HepG2 (cell line): ENCODE measurements around the gene LIPT2.

ENCODE experiments used
- CHD4 ChIP-seq: fragments of 200-600 bp; sonication (generic); IDR thresholded peaks from 2 replicates; pipeline ENCODE4 v1.7.0; 2017; ENCODE audit warnings: mild to moderate bottlenecking, low read length, borderline replicate concordance
- PCBP1 ChIP-seq: fragments of 200-400 bp; formaldehyde crosslinking; IDR thresholded peaks from 2 replicates; pipeline ENCODE4 v1.6.1; 2017; ENCODE audit warnings: mild to moderate bottlenecking, low read depth, low read length, borderline replicate concordance
- SMAD1 ChIP-seq: sonication (generic); formaldehyde crosslinking; IDR thresholded peaks from 2 replicates; pipeline ENCODE4 v1.4.0; 2020; ENCODE audit warnings: missing genetic modification reagents, low read depth, mild to moderate bottlenecking, borderline replicate concordance
- ZNF335 ChIP-seq: sonication (generic); formaldehyde crosslinking; IDR thresholded peaks from 2 replicates; pipeline ENCODE4 v1.4.0; 2020; ENCODE audit warnings: missing genetic modification reagents
- ZNF543 ChIP-seq: sonication (generic); formaldehyde crosslinking; IDR thresholded peaks from 2 replicates; pipeline ENCODE4 v1.4.0; 2020; ENCODE audit warnings: mild to moderate bottlenecking, missing genetic modification reagents
- ZNF660 ChIP-seq: sonication (generic); formaldehyde crosslinking; IDR thresholded peaks from 2 replicates; pipeline ENCODE4 v1.5.1; 2020; ENCODE audit warnings: mild to moderate bottlenecking, low read depth, missing genetic modification reagents, borderline replicate concordance
- TF ChIP-seq, protein P1 (sequence below): IDR thresholded peaks from 2 replicates; pipeline ENCODE4 v1.6.1; 2012; ENCODE audit warnings: inconsistent platforms

- TF ChIP-seq ZNF335 (CRISPR knock-in tag), result no peak
- TF ChIP-seq PCBP1, result no peak
- TF ChIP-seq ZNF660 (CRISPR knock-in tag), result no peak
- no peak for TF ChIP-seq SMAD1 (CRISPR knock-in tag)
- TF ChIP-seq, protein P1, sequence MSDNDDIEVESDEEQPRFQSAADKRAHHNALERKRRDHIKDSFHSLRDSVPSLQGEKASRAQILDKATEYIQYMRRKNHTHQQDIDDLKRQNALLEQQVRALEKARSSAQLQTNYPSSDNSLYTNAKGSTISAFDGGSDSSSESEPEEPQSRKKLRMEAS, result no peak
- TF ChIP-seq CHD4, result no peak
- no peak for TF ChIP-seq ZNF543 (CRISPR knock-in tag)
These were observed 12.4 kb upstream of the LIPT2 start for GRCh38 chr11:74505911-74506310.
